ENCODE measurements around the gene CEP250. TPM values are rescaled to one million over a fixed set of nuclear protein-coding genes. Genes with fewer than 3 reads are reported as not detected.

Gene CEP250
- total RNA-seq, 1 donor from 2014 or later: 17.0 TPM

GRCh38 chr20:35510951-35511735 is 55.7 kb downstream of the CEP250 start:
- Histone ChIP-seq H3K36me3 (peaks cover 44 to 73% of the 10 kb centered on the region in 2 donors), H3K4me3 (no peak overlapping the region), H3K9me3 (no peaks in the 10 kb centered on the region), H3K27me3 (no peaks in the 10 kb centered on the region), H3K4me1 (no peaks in the 10 kb centered on the region), H3K27ac (no peak overlapping the region)
- intact Hi-C loops (cut with DNase I): no loop called here
- DNase-seq (ENCODE audit: low spot score in 2 of 2): no peak
- no peak for TF ChIP-seq CTCF (IDR thresholded peaks at IDR 0.05)

- TF ChIP-seq CTCF (IDR thresholded peaks at IDR 0.05): peak in 2 of 3 experiments; percentile 36 to 43
- DNase-seq (ENCODE audit: low spot score in 2 of 2): no peak
- Histone ChIP-seq H3K27me3 (no peaks in the 10 kb centered on the region), H3K4me1 (no peaks in the 10 kb centered on the region), H3K9me3 (no peaks in the 10 kb centered on the region), H3K36me3 (peaks cover 41 to 67% of the 10 kb centered on the region in 2 donors), H3K27ac (no peak overlapping the region), H3K4me3 (no peak overlapping the region)
- intact Hi-C loops (cut with DNase I): no loop called here
These were observed 56.5 kb downstream of the CEP250 start for GRCh38 chr20:35511814-35512420.

GRCh38 chr20:35514371-35514932 is 59.1 kb downstream of the CEP250 start:
- H3K4me1 ChIP-seq: no peaks in the 10 kb centered on the region
- no peak for DNase-seq (ENCODE audit: low spot score in 2 of 2)
- no peaks in the 10 kb centered on the region for H3K9me3 ChIP-seq
- no peak overlapping the region for H3K4me3 ChIP-seq
- intact Hi-C loops (cut with DNase I): no loop called here
- no peak for TF ChIP-seq CTCF (IDR thresholded peaks at IDR 0.05)
- H3K27ac ChIP-seq: no peak overlapping the region
- no peaks in the 10 kb centered on the region for H3K27me3 ChIP-seq
- peaks cover 25 to 45% of the 10 kb centered on the region in 2 donors for H3K36me3 ChIP-seq

GRCh38 chr20:35515341-35515740 is 59.9 kb downstream of the CEP250 start:
- DNase-seq (ENCODE audit: low spot score in 2 of 2): no peak
- Histone ChIP-seq H3K27ac (no peak overlapping the region), H3K27me3 (no peaks in the 10 kb centered on the region), H3K4me1 (no peaks in the 10 kb centered on the region), H3K9me3 (no peaks in the 10 kb centered on the region), H3K36me3 (peaks cover 16 to 36% of the 10 kb centered on the region in 2 donors), H3K4me3 (no peak overlapping the region)
- intact Hi-C loops (cut with DNase I): no loop called here
- TF ChIP-seq CTCF (IDR thresholded peaks at IDR 0.05): no peak

- Histone ChIP-seq H3K27ac (no peak overlapping the region), H3K4me1 (no peaks in the 10 kb centered on the region), H3K27me3 (no peaks in the 10 kb centered on the region), H3K9me3 (no peaks in the 10 kb centered on the region), H3K4me3 (no peak overlapping the region), H3K36me3 (peaks cover 11 to 28% of the 10 kb centered on the region in 2 donors)
- no peak for TF ChIP-seq CTCF (IDR thresholded peaks at IDR 0.05)
- DNase-seq (ENCODE audit: low spot score in 2 of 2): no peak
- intact Hi-C loops (cut with DNase I): no loop called here
These were observed 60.7 kb downstream of the CEP250 start for GRCh38 chr20:35515949-35516645.
